ENCODE data around the gene UBE2G1.
"Not testable (repeated sequence)": the region's sequence is repeated elsewhere in the genome, so short reads cannot be mapped to it uniquely, and the experiment has no call there.

The UBE2G1 gene

GRCh38 chr17:4301066-4301465 is 65.4 kb downstream of the UBE2G1 start:
- peak; percentile 89 for DNase-seq (ENCODE audit: low spot score)

- no peak for DNase-seq (ENCODE audit: low spot score)
Measured at GRCh38 chr17:4297351-4297750, 69.1 kb downstream of the UBE2G1 start.

GRCh38 chr17:4295686-4296085 is 70.8 kb downstream of the UBE2G1 start:
- DNase-seq (ENCODE audit: low spot score): no peak

- DNase-seq (ENCODE audit: low spot score): no peak
Measured at GRCh38 chr17:4293572-4293971, 72.9 kb downstream of the UBE2G1 start.

- no peak for DNase-seq (ENCODE audit: low spot score)
Measured at GRCh38 chr17:4287710-4288109, 78.8 kb downstream of the UBE2G1 start.

- no peak for DNase-seq (ENCODE audit: low spot score)
Measured at GRCh38 chr17:4276514-4276913, 90.0 kb downstream of the UBE2G1 start.

- DNase-seq (ENCODE audit: low spot score): no peak
Measured at GRCh38 chr17:4272972-4273368, 93.5 kb downstream of the UBE2G1 start.

GRCh38 chr17:4272213-4272971 is 94.1 kb downstream of the UBE2G1 start:
- DNase-seq (ENCODE audit: low spot score): peak; percentile 62

- no peak for DNase-seq (ENCODE audit: low spot score)
Measured at GRCh38 chr17:4270736-4271135, 95.7 kb downstream of the UBE2G1 start.

- no peak for DNase-seq (ENCODE audit: low spot score)
Measured at GRCh38 chr17:4269915-4270314, 96.6 kb downstream of the UBE2G1 start.

GRCh38 chr17:4267402-4267801 is 99.1 kb downstream of the UBE2G1 start:
- no peak for DNase-seq (ENCODE audit: low spot score)

- DNase-seq (ENCODE audit: low spot score): no peak
Measured at GRCh38 chr17:4266550-4266949, 99.9 kb downstream of the UBE2G1 start.

GRCh38 chr17:4263282-4264215 is 102.9 kb downstream of the UBE2G1 start, which contains the start of gene ANKFY1:
ANKFY1 (minus strand) TSS chr17:4263979; CDS start chr17:4263941, 38 bp downstream.
- peak; percentile 90 for DNase-seq (ENCODE audit: low spot score)

- no peak for DNase-seq (ENCODE audit: low spot score)
Measured at GRCh38 chr17:4262703-4263102, 103.8 kb downstream of the UBE2G1 start.

GRCh38 chr17:4261452-4261851 is 105.0 kb downstream of the UBE2G1 start:
- DNase-seq (ENCODE audit: low spot score): no peak

- DNase-seq (ENCODE audit: low spot score): no peak
Measured at GRCh38 chr17:4258867-4259266, 107.6 kb downstream of the UBE2G1 start.

GRCh38 chr17:4256952-4257351 is 109.5 kb downstream of the UBE2G1 start:
- no peak for DNase-seq (ENCODE audit: low spot score)

GRCh38 chr17:4255271-4255670 is 111.2 kb downstream of the UBE2G1 start:
- not testable (repeated sequence) for DNase-seq (ENCODE audit: low spot score)

GRCh38 chr17:4250887-4251286 is 115.6 kb downstream of the UBE2G1 start:
- DNase-seq (ENCODE audit: low spot score): no peak

GRCh38 chr17:4249452-4250029 is 116.9 kb downstream of the UBE2G1 start:
- no peak for DNase-seq (ENCODE audit: low spot score)

- no peak for DNase-seq (ENCODE audit: low spot score)
Measured at GRCh38 chr17:4248504-4249277, 117.8 kb downstream of the UBE2G1 start.

- no peak for DNase-seq (ENCODE audit: low spot score)
Measured at GRCh38 chr17:4247971-4248388, 118.5 kb downstream of the UBE2G1 start.

Measured in globus pallidus (tissue), 1 donor.